AG20443 (cell line): ENCODE results near the gene BRS3.

Experiments
- DNase-seq: peaks from one replicate; pipeline ENCODE4 v3.0.0; 2012; ENCODE audit warnings: low spot score, mixed read lengths

Gene BRS3

DNA sequence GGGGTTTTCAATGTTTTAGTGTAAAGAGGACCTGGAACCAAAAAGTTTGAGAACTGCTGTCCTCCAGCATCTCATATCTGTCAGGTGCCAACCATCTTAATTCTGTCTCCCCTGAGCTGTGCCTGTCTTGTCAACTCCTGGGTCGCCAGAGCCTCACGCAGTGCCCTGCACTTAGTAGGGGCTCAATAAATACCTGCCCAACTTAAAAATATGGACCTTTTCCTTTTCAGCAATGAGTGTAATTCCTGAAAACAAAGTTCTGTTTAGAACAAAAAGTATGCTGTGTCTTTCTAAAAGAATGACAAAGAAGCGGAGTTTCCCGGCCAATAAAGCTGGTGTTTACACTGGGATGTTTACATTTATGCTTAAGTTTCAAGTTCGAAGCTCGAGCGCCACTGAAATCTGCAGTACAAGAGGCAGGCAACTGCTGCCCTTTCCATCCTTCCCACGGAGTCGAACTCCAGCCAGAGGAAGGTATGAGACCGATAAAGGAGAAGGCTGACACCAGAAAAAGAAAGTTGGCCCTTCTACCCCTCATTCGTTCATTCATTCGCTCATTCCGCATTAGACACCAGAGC lies 8.5 kb downstream of the BRS3 start:
- DNase-seq = no peak

DNA sequence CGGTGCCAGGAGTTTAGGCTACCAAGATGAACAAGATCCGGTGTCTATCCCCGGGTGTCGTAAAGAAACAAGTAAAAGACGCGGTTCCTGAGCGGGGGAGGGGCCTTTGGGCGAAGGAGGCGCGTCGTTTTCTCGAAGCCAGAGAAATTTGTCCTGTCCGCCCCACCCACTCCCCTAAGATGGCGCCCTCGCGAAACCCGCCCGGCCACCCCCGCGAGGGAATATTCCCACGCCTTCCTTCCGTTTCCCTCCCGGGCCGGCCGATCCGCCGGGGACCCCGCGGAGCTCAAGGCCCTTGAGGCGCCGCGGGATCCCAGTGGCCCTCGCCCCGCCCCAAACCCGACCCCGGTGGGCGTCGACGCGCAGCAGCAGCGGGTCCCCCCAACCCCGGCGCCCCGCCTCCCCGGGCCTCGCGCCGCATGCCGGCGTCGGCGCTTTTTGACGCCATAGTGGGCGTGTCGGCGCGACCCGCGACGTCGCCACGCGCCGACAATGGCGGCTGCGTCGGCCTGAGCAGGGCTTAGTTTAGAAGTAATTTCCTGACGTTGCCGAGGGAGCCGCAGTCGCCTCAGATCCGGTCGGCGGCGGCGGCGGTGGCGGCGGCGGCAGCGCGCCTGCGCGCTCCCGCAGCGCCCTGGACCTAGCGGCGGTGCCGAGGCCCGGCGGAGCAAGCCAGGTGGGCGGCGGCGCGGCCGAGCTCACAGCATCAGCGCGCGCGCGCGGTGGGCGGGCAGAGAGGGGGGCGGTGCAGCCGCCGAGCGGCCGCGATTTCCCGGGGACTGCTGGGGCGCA lies 9.2 kb downstream of the BRS3 start:
- DNase-seq = peak; percentile 87

- peak; percentile 10 for DNase-seq
Observed at GRCh38 chrX:136497556-136498052, 9.9 kb downstream of the BRS3 start, which contains the start of gene HTATSF1. TSS of gene HTATSF1 (plus strand) at chrX:136497592. CDS start at chrX:136497685, 93 bp downstream.

DNA sequence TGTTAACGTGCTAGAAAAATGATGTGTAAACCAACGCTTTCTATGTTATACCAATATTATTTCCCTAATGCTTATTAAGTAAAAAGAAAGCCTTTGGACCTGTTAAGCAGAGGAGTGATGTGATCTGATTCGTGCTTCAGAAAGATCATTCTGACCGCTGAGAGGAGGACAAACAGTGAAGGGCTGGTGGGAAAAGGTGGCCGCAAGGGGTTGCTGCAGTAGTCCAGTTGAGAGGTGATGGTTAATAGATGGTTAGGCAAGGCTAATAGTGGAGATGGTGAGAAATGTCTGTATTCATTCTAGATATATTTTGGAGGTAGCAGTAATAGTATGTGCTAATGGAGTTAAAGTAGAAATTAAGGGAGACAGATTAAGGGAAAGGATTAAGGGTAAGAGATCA lies 31.3 kb downstream of the BRS3 start:
- DNase-seq = no peak

DNA sequence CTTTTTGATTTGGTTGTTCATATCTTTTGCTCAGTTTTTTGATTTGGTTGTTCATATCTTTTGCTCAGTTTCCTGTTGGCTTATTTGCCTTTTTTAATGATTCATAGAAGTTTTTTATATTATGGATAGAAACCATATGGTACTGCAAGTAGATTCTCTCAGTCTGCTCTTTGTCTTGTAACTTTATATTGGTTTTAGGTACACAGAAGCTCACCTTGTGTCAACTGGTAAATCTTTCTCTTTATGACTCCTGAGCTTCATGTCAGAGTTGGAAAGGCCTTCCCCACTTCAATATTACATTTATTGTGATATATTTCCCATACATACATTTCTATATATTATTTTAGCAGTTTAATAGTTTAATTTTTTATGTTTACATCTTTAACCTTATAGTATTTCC lies 36.0 kb downstream of the BRS3 start:
- no peak for DNase-seq

- peak; percentile 70 for DNase-seq
Observed at GRCh38 chrX:136525738-136526606, 38.2 kb downstream of the BRS3 start.

GRCh38 chrX:136528645-136529315 lies 41.0 kb downstream of the BRS3 start:
- no peak for DNase-seq

DNA sequence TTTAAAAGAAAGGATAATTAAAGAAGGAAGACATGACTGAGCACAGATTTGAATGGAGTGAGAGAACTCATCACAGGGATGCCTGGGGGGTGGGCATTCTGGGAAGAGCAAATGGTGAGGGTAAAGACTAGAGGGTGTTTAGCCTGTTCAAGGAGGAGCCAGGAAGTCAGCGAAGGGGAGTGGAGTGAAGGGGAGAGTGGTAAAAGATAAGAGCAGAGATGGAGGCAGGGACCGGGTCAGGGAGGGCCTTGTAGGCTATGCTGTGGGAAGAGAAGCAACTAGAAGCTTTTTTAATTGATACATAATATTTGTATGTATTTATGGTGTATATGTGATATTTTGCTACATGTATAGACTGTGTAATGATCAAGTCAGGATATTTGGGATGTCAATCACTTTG lies 42.0 kb downstream of the BRS3 start:
- no peak for DNase-seq

GRCh38 chrX:136531951-136532350 lies 44.2 kb downstream of the BRS3 start, which contains the start of gene VGLL1:
TSS of gene VGLL1 (plus strand) at chrX:136532215. CDS start at chrX:136536021, 3,806 bp downstream.
- DNase-seq = no peak

- no peak for DNase-seq
Observed at GRCh38 chrX:136534131-136534530, 46.4 kb downstream of the BRS3 start.

- DNase-seq = no peak
Observed at GRCh38 chrX:136538811-136539210, 51.1 kb downstream of the BRS3 start.

DNA sequence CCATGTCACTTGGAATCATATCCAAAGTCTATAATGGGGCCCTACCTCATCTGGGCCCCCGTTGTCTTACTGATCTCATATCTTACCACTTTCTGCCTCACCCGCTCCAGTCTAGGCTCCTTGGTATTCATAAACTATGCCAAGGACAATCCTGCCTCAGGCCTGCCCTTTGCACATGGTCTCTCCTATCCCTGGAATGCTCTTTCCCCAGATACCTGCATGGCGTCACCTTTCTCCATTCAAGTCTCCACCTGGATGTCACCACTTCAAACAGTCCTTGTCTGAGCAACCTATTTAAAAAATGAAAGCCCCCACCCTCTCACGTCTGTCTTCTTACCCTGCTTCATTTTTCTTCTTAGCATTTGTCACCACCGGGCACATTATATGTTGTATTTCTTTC lies 52.5 kb downstream of the BRS3 start:
- DNase-seq = no peak

DNA sequence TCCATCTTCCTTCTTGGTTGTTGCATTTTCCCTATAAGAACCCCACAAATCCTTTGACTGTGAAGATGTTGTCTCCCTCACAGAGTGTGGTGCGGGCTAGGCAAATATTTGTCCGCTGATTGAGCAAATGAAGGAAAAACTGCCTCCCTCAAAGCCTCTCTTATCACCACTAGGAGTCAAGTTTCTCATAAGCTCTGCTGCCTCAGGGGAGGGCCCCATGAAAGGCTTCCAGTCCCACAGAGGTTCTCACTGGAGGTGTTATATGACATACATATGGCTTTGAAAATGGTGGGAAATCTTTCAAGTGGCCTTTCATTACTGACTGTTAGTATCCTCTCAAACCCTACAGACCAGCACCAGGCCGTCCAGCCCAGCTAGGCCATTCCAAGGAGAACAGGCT lies 53.5 kb downstream of the BRS3 start:
- DNase-seq = no peak

DNA sequence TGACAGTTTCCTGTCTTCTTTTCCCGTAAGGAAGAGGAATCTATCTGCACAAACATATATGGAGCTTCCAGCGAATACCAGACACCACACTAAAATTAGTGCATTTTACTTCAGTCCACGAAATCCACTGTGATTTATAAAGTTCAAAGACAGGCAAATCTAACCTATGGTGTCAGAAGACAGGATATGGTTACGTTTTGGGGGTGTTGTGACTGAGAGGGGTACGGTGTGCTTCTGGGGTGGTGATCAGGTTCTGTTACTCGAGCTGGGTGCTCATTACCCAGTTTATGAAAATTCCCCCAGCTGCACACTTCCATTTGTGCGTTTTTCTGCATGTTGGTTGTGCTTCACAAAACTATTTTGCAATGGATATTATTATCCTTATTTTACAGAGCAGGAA lies 54.5 kb downstream of the BRS3 start:
- no peak for DNase-seq
